G401 (cell line): Measurements from ENCODE around the gene GJC1. TPM values are rescaled to one million over a fixed set of nuclear protein-coding genes. Genes with fewer than 3 reads are reported as not detected.

Experiments used
- DNase-seq: peaks from one replicate; pipeline ENCODE4 v3.0.0-alpha.2; 2015; ENCODE audit warnings: low spot score
- in situ Hi-C: cut with HindIII; loops from 2 replicates; pipeline ENCODE4 v1.10.0; 2016; ENCODE audit warnings: low sequenced_read_pairs, mixed read lengths
- total RNA-seq: library from RNA; depleted of rRNA; stranded (reverse); fragments of >200 nt; shearing (Covaris generic); gene quantifications from 2 replicates; pipeline ENCODE4 v1.2.3, GENCODE V29; 2014; rRNA removed

GJC1 gene
- total RNA-seq, 1 experiment from 2014 or later = 71.0 TPM

DNA sequence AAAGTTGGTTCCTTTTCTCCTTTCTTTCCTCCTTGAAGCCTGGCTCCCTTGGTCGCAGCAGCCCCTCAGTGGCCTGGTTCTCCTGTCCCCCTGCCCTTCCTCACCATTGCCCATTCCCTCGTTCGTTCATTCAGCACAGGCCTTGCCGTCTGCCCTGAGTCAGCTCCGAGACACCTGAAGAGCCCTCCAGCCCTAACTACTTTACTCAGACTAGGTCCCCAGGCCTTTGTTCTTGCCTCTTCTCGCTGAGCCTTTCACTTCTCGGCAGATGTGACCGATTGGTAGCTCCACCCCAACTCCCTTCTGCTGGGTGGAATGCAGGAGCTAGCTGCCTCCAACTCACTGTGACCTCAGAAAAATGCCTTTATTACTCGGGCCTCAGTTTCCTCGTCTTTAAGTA lies 78.3 kb downstream of the GJC1 start:
- no peak for DNase-seq
- in situ Hi-C loops = no loop called here

DNA sequence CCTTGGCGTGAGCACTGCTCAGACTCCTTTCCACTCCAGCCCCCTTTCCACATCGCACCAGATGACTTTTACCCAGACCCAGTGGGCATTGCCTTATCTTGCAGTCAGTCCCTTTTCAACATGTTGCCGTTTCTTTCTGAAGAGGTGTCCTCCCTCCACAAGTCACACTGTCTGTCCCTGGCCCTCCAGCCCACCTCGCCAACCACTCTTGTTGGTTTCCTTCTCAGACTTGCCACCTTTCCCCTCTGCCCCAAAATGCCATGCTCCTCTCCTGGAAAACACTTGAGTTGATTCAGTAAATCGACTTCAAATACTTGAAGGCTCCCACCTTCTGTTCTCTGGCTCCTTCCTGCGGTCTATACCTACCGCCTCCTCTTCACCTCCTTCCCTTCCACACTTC lies 78.8 kb downstream of the GJC1 start:
- DNase-seq = no peak
- in situ Hi-C loops = no loop called here

DNA sequence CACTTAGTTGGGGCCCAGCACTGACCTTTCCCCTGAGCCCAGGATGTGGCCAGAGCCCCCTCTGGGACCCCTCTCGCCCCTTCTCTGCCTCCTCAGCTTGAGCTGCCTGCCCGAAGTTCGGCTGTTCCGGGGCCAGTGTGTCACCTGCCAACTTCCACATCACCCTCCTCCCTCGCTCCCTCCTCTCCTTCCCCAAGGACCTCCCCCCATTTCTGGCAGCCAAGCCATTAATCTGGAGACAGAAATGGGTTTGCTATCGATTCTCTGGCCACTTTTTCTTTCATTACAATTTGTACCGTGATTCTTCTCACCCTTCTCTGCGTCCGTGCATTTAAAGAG lies 80.1 kb downstream of the GJC1 start:
- DNase-seq = peak; percentile 54
- in situ Hi-C loops = no loop called here

DNA sequence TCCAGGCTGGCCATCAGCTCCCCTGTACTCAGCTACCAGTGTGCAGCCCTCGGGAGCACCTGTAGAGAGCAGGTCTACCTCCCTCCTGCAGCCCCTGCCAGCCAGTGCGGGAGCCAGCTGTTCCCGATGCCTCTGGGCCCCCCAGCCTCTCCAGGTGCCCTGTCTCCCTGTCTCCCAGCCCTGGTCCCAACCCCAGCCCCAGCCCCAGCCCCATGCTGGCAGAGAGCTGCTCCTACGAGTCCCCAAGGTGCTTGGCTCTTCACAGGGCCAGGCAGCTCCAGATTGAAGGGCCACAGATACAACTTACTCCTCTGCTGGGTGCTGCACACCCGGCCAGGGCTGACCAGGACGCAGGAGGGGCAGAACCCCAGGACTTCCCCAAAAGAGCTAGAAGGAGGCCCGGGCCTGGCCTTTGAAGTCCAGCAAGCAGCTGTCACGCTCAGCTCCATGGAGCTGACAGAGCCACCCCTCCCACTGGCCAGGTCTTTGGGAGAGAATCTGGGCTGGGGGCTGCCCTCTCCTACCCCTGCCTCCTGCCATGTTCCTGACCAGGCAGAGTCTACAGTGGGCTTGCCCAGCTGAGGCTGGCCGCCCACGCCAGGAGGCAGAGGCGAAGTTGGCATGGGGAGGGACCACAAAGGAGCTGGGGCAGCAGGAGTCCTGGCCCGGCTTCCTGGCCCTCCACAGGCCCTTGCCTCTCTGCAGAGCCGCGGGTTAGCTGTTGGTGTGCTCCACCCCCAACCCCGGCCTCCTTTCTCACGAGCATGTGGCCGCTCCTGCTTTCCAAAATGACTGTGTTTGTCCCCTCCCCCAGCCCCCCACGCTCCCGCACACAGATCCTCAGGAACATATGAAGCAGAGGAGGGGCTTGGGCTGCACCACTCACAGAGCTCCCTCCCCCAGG lies 80.8 kb downstream of the GJC1 start:
- in situ Hi-C loops = no loop called here
- peak; percentile 72 for DNase-seq

Other genes with a start within 250 kb of the GJC1 start
- gene MEIOC, start 173.8 kb downstream of the GJC1 start, total RNA-seq = not detected in 2 replicates
- 76.2 and 79.0 TPM in 2 replicates for gene CCDC43, start 140.5 kb downstream of the GJC1 start, total RNA-seq
- gene DBF4B, start 121.6 kb downstream of the GJC1 start, total RNA-seq = 8.9 and 16.3 TPM in 2 replicates
- gene ADAM11, start 71.3 kb downstream of the GJC1 start, total RNA-seq = 16.4 and 21.6 TPM in 2 replicates
- gene HIGD1B, start 17.6 kb upstream of the GJC1 start, total RNA-seq = not detected in 2 replicates
- 164 and 176 TPM in 2 replicates for gene EFTUD2, start 69.2 kb upstream of the GJC1 start, total RNA-seq
- not detected in 2 replicates for gene GFAP, start 85.2 kb upstream of the GJC1 start, total RNA-seq
- gene KIF18B, start 117.5 kb upstream of the GJC1 start, total RNA-seq = 22.6 and 24.4 TPM in 2 replicates
- 68.2 and 84.1 TPM in 2 replicates for gene C1QL1, start 138.0 kb upstream of the GJC1 start, total RNA-seq
- 73.9 and 80.9 TPM in 2 replicates for gene DCAKD, start 221.3 kb upstream of the GJC1 start, total RNA-seq
- 117 and 153 TPM in 2 replicates for gene NMT1, start 231.0 kb upstream of the GJC1 start, total RNA-seq